ENCODE data around the gene IRX2. TPM values are rescaled to one million over a fixed set of nuclear protein-coding genes. Genes with fewer than 3 reads are reported as not detected.

IRX2 gene
- total RNA-seq, 3 donors from 2014 or later, result 0.09 to 0.51 TPM; not detected in 1

GRCh38 chr5:2750758-2751464 is 566 bp downstream of the IRX2 start:
- no peaks in the 10 kb centered on the region for H3K36me3 ChIP-seq (ENCODE audit: low read depth)
- no peak overlapping the region for H3K4me3 ChIP-seq
- intact Hi-C loops (cut with DNase I, micrococcal nuclease), result no loop called here
- peak; percentile 10 for ATAC-seq
- H3K4me1 ChIP-seq (ENCODE audit: low read depth), result peaks cover 6% of the 10 kb centered on the region
- TF ChIP-seq, protein P1, sequence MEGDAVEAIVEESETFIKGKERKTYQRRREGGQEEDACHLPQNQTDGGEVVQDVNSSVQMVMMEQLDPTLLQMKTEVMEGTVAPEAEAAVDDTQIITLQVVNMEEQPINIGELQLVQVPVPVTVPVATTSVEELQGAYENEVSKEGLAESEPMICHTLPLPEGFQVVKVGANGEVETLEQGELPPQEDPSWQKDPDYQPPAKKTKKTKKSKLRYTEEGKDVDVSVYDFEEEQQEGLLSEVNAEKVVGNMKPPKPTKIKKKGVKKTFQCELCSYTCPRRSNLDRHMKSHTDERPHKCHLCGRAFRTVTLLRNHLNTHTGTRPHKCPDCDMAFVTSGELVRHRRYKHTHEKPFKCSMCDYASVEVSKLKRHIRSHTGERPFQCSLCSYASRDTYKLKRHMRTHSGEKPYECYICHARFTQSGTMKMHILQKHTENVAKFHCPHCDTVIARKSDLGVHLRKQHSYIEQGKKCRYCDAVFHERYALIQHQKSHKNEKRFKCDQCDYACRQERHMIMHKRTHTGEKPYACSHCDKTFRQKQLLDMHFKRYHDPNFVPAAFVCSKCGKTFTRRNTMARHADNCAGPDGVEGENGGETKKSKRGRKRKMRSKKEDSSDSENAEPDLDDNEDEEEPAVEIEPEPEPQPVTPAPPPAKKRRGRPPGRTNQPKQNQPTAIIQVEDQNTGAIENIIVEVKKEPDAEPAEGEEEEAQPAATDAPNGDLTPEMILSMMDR (IDR thresholded peaks at IDR 0.05), result no peak
- no peaks in the 10 kb centered on the region for H3K9me3 ChIP-seq
- no peak for DNase-seq

- Histone ChIP-seq H3K4me1 (ENCODE audit: low read depth) (peaks cover 6% of the 10 kb centered on the region), H3K36me3 (ENCODE audit: low read depth) (no peaks in the 10 kb centered on the region), H3K4me3 (no peak overlapping the region), H3K9me3 (no peaks in the 10 kb centered on the region)
- no peak for DNase-seq
- TF ChIP-seq, protein P1 (IDR thresholded peaks at IDR 0.05), result no peak
- ATAC-seq, result no peak
- intact Hi-C loops (cut with DNase I, micrococcal nuclease), result no loop called here
Observed at GRCh38 chr5:2750026-2750757, 1.3 kb downstream of the IRX2 start.

GRCh38 chr5:2749514-2750025 is 1.9 kb downstream of the IRX2 start:
- H3K9me3 ChIP-seq, result no peaks in the 10 kb centered on the region
- intact Hi-C loops (cut with DNase I, micrococcal nuclease), result no loop called here
- H3K4me3 ChIP-seq, result no peak overlapping the region
- ATAC-seq (no peak), DNase-seq (no peak)
- H3K36me3 ChIP-seq (ENCODE audit: low read depth), result no peaks in the 10 kb centered on the region
- TF ChIP-seq, protein P1 (IDR thresholded peaks at IDR 0.05), result no peak
- H3K4me1 ChIP-seq (ENCODE audit: low read depth), result peaks cover 5% of the 10 kb centered on the region

DNA sequence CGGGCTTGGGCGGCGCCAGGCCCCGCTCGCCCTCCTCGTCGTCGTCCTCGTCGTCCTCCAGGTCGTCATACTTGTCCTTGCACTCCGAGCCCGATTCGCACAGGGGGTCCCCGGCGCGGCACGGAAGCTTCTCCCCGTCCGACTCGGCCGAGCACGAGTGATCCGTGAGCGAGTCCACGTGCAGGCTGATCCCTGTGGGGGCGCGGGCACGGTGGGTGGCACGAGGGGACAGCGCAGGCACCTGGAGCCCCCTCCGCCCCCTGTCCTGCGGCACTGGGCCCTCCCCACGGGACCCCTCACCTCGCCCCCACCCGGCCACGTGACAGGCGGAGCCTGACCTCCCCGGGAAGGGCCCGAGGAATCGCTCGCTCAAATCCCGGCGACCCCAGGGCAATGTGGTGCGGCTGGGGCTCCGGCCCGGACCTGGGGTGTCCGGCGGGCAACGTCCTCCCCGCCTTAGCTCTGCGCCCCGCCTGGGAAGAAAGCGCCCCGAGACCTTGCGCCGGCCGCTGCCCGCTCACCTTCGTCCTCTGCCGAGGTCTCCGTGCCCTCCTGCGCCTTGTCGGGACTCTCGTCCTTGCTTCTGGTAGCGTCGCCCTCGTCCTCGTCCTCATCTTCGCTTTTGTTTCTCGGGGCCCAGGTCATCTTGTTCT is 2.5 kb downstream of the IRX2 start:
- intact Hi-C loops (cut with DNase I, micrococcal nuclease), result no loop called here
- DNase-seq (no peak), ATAC-seq (no peak)
- Histone ChIP-seq H3K4me3 (no peak overlapping the region), H3K36me3 (ENCODE audit: low read depth) (no peaks in the 10 kb centered on the region), H3K9me3 (no peaks in the 10 kb centered on the region), H3K4me1 (ENCODE audit: low read depth) (peaks cover 5% of the 10 kb centered on the region)
- TF ChIP-seq, protein P1 (IDR thresholded peaks at IDR 0.05), result no peak

DNA sequence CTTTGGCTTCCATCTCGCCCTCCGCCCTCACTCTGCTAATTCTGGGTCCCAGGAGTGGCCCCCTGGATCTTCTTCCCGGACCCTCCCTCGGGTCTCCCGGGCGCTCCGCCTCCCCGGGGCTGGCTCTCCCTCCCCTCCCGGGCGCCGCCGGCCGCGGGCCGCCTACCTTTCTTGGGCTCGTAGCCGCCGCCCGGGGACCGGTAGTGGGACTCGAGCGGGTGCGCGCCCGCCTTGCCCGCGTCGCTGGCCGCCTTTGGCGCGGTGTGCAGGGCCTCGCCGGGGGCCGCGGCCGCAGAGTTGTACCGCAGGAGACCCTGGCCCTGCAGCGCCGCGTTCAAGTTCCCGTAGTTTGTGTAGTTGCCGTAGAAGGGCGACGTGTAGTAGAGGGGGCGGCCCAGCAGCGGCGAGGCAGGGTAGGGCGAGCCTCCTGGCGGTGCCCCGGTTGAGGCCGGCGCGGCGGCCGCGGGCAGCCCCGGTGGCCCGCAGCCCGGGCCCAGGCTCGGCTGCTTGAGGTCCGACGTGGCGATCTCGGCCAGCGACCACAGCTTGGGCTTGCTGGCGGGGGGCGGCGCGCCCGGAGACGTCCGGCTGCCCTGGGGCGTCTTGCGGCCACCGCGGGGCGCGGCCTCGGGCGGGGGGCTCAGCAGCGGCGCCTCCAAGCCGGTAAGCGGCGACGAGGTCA is 3.2 kb downstream of the IRX2 start:
- DNase-seq (no peak), ATAC-seq (no peak)
- TF ChIP-seq, protein P1 (IDR thresholded peaks at IDR 0.05), result no peak
- intact Hi-C loops (cut with DNase I, micrococcal nuclease), result no loop called here
- peaks cover 5% of the 10 kb centered on the region for H3K4me1 ChIP-seq (ENCODE audit: low read depth)
- H3K9me3 ChIP-seq, result no peaks in the 10 kb centered on the region
- H3K36me3 ChIP-seq (ENCODE audit: low read depth), result no peaks in the 10 kb centered on the region
- H3K4me3 ChIP-seq, result no peak overlapping the region

Data from mucosa of descending colon (tissue), 3 donors.